Measurements from ENCODE around the gene LTBP4.

GRCh38 chr19:40616941-40617340 is 15.8 kb downstream of the LTBP4 start:
- TF ChIP-seq CTCF (tag by site-specific recombination; IDR thresholded peaks at IDR 0.05): no peak
- no peak for TF ChIP-seq ZNF175 (tag by site-specific recombination; IDR thresholded peaks at IDR 0.05)
- no peak for TF ChIP-seq ZNF558 (tag by site-specific recombination; IDR thresholded peaks at IDR 0.05)
- no peak for TF ChIP-seq ZFP3 (tag by site-specific recombination; IDR thresholded peaks at IDR 0.05; ENCODE audit: low read depth)
- TF ChIP-seq HOXA7 (CRISPR knock-in tag; IDR thresholded peaks at IDR 0.05; ENCODE audit: borderline replicate concordance): no peak
- no peak for TF ChIP-seq SCRT1 (tag by site-specific recombination; IDR thresholded peaks at IDR 0.05; ENCODE audit: borderline replicate concordance)
- TF ChIP-seq TCF7L2 (IDR thresholded peaks at IDR 0.05; ENCODE audit: borderline replicate concordance, low read depth, low read length): no peak
- no peak for TF ChIP-seq ZNF792 (tag by site-specific recombination; IDR thresholded peaks at IDR 0.05)
- no peak for TF ChIP-seq ZNF214 (tag by site-specific recombination; IDR thresholded peaks at IDR 0.05; ENCODE audit: borderline replicate concordance)
- no peak for TF ChIP-seq ZNF121 (tag by site-specific recombination; IDR thresholded peaks at IDR 0.05)
- TF ChIP-seq ZNF37A (tag by site-specific recombination; IDR thresholded peaks at IDR 0.05): no peak
